ENCODE measurements around the gene RGS16.

DNA sequence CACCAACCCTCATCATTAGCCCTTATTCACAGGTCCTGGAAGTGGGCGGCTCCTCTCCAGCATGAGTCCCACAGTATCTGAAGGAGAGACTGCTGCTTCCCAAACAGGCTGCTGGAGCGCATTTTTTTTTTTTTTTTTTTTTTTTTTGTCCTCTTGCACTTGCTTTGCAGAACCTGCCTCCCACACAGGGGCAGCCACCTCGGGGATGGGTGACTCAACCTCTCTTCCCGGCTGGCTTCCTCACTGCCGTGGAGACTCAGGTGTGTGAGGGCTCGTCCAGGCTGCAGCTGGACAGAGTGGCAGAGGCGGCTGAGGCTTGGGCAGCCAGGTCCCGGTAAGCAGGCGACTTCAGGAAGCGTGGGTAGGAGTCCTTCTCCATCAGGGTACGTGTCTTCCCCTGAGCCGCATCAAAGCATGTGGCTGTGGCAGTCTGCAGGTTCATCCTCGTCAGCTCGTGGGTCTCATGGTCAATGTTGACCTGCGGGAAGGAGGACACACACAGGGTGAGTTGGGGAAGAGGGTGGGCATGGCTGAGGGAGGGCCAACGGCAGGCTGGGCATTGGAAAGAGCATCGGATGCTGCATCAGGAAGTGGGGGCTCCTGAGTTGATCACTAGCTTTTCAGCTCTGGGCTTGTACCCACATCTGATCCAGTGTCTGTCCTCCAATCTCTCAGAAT is 4.0 kb downstream of the RGS16 start:
- TF ChIP-seq, protein P1, sequence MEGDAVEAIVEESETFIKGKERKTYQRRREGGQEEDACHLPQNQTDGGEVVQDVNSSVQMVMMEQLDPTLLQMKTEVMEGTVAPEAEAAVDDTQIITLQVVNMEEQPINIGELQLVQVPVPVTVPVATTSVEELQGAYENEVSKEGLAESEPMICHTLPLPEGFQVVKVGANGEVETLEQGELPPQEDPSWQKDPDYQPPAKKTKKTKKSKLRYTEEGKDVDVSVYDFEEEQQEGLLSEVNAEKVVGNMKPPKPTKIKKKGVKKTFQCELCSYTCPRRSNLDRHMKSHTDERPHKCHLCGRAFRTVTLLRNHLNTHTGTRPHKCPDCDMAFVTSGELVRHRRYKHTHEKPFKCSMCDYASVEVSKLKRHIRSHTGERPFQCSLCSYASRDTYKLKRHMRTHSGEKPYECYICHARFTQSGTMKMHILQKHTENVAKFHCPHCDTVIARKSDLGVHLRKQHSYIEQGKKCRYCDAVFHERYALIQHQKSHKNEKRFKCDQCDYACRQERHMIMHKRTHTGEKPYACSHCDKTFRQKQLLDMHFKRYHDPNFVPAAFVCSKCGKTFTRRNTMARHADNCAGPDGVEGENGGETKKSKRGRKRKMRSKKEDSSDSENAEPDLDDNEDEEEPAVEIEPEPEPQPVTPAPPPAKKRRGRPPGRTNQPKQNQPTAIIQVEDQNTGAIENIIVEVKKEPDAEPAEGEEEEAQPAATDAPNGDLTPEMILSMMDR (conservative IDR thresholded peaks at IDR 0.05), result no peak
- TF ChIP-seq EZH2 (IDR thresholded peaks at IDR 0.05; ENCODE audit: low read depth), result no peak
